HG03196 (cell line): ENCODE data around the gene PHF12.

Source experiments
- ATAC-seq: cut with Tn5 transposase; IDR thresholded peaks from one replicate; pipeline ENCODE4 v1.9.1; 2021; ENCODE audit not compliant: unreplicated experiment

Gene PHF12

GRCh38 chr17:28951428-28951990 is at the start of gene PHF12:
Gene PHF12, minus strand, starts transcription at chr17:28951518. Its CDS starts 558 bp downstream, at chr17:28950960.
- ATAC-seq: peak; percentile 58

DNA sequence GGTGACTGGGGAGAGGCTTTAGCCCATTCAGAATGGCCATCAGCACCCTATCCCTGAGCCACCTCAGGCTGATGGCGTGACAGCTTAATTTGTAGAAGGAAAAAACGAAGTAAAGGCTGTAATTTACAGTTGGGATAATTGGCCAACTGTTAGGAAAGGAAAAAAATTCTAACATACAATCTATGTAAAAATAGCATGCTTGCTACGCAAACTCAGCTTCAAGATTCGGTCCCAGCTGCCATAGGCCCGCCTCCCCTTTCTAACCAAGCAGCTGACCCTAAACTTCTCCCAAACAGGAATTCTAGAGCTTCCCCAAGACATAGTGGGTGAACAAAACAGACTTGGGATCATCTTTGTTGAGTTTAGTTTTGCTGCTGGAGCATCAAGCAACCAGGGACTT is 49.7 kb upstream of the PHF12 start:
- no peak for ATAC-seq

GRCh38 chr17:28999206-28999605 is 47.9 kb upstream of the PHF12 start:
- ATAC-seq: no peak

GRCh38 chr17:28997806-28998205 is 46.5 kb upstream of the PHF12 start:
- no peak for ATAC-seq

- no peak for ATAC-seq
These were observed 45.3 kb upstream of the PHF12 start for GRCh38 chr17:28996554-28997096.

DNA sequence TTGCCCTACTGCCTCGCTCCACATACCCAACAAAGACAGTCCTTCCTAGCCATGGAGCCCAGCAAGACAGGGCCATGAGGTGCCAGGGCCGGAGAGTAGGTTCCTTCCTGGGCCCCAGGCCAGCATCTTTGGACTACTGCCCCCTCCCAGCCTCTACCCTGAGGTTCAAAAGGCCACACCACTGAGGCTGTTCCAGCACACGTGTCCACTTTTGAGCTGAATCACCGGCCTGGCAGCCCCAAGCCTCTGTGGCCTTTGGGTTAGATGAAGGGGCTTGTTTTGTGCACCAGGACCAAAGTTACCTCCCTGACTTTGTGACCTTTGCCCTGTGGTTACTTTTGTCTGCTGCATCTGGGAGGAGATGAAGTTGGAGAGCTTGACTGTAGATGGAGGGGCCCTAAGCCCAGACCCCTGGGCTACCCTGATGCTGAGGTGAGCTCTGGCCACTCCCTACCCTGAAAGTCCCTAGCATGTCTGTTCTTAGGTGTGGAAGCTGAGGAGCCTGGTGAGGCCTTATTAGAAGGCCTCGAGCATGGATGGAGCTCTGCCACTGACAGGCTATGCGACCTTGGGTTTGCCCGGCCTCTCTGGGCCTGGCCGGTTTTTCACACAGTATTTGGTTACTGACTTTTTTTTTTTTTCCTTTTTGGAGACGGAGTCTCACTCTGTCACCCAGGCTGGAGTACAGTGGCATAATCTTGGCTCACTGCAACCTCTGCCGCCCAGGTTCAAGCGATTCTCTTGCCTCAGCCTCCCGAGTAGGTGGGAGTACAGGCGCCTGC is 42.5 kb upstream of the PHF12 start:
- ATAC-seq: no peak

DNA sequence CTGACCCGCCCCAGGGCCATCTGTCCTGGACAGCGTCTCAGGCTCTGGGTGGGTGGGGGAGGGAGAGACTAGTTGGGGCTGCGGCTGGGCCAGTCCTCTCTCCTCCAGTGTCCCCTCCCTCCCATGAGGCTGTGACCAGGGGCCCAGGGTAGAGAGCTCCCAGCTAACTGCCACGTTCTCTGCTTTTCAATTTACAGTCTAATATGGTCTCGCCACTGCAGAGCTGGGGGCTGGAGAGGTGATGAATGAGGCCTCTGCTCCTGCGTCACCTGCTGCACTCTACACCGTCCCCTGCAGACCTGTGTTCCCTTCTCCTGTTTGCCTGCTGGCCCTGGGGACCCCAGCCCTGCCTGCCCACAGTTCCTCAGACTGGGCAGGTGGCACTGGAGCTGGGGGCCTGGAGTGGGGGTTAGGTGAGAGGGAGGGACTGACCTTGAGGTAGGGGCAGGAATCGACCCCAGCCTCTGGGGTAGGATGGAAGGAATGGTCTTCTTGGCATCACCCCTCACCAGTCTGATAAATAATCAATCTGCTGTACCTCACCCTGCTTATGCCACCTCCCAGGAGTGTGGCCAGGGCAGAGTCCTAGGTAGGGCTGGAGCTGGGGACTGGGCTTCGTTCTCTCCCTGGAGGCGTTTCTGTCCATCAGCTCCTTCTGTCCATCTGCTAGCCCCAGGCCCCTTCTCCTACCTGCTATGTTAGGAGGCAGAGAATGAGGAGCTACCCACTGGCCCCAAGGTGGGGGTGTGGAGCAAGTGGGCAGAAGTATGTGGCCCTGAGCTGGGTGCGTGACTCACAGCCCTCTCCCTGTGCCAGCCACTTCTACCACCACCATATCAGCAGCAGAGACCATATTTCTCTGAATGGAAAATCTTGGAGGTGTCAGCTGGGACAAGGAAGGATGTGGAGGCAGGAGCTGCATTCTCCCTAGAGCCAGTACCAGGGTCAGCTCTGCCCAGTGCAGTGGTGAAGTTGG is 41.6 kb upstream of the PHF12 start:
- no peak for ATAC-seq

GRCh38 chr17:28992185-28992584 is 40.9 kb upstream of the PHF12 start:
- ATAC-seq: no peak

DNA sequence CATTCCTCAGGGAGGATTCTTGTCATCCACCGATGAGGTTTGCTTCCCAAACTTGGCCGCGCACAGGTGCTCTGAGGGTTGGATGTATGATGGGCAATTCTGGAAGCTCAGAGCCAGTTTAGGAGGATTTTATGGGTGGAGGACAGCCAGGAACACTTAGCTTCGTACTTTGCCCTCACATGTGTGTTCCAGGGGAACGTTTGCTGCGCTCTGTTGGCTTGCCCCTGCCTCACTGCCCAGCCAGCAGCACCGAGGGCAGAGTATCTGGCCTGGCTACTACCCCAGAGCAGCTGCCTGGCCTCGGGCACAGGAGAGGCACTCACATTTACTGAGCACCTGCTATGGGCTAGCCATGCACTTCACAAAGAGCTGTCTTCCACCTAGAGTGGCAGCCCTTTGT is 40.5 kb upstream of the PHF12 start:
- ATAC-seq: no peak

DNA sequence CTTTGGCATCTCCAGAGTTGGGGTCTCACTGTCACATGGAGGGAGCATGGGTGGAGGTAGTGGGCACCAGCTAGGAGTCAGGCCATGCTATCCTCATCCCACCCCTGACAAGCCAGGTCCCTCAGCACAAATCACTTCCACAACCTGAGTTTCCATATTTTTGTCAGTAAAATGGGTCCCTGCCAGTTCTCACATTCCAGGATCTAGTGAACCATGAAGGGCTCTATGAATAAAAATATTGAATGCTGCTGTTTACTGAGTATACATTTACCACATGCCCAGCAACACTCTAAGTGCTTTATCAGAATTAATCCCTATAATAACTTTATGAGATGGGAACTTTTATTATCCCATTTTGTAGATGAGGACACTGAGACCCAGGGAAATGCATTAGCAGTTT is 37.7 kb upstream of the PHF12 start:
- ATAC-seq: no peak

DNA sequence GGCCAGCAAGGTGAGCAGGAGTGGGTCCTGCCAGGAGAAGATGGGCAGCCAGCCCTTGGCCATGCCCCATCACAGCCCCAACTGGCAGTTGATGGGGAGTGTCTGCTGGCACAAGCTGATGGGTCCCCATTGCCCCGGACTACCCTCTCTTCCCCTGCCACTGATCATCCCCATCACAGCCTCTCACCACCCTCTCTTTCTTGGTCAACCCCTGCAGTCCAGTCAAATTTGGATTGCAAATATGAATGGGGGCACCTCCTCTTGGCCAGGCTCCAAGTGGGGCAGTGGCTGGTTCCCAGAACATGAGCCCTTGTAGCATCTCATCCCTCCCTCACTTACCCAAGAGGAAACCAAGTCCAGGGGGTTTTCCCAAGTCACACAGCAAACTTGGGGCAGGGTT is 37.2 kb upstream of the PHF12 start:
- ATAC-seq: no peak

DNA sequence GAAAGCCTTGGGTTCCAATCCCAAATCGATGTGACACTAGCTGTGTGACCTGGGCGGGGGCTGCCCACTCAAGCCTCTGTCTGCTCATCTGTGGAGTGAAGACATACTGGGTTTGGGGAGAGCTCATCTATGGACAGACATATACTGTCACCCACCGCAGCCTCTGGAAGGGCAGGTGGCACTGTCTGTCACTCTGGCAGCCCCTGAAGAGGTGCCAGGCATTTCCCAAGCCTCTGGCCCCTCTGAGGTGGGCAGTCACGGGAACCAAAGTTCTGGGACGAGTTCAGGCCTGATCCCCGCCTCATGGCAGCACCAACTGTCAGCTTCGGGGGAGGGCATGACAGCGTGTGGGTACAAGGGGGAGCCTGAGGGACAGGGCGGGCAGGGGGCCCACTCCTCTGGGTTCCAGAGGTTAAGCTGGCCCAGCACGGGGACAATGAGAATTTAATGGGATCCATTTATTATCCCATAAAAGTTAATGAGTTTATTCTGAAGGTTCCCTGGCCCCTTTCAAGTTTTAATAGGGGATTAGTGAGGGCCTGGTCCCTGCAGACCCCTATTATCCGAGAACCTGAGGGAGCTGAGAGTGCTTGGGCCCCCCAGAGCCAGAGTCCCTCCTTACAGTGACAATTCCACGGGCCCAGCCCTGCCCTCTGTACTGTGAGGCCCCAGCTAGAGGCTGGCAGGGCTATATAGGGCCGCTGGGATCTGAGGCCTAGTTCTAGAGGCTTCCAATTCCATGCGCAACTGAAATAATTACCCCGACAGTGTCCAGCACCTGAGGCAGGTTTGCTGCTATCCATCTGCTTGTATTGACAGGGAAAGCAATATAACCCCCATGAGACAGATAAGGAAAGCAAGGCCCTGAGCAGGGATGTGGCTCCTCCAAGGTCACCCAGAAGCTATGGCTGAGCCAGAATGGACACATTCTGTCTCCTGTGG is 35.7 kb upstream of the PHF12 start:
- ATAC-seq: no peak

- no peak for ATAC-seq
These were observed 34.8 kb upstream of the PHF12 start for GRCh38 chr17:28985950-28986713.

GRCh38 chr17:28983286-28984230 is 32.2 kb upstream of the PHF12 start:
- ATAC-seq: no peak

GRCh38 chr17:28982131-28982793 is 30.9 kb upstream of the PHF12 start:
- no peak for ATAC-seq

GRCh38 chr17:28978356-28978964 is 27.1 kb upstream of the PHF12 start:
- ATAC-seq: no peak

GRCh38 chr17:28977659-28978355 is 26.5 kb upstream of the PHF12 start:
- no peak for ATAC-seq
